ENCODE results near the gene FRMD3.

GRCh38 chr9:83403527-83404238 is 134.5 kb downstream of the FRMD3 start:
- TF ChIP-seq, protein P1, sequence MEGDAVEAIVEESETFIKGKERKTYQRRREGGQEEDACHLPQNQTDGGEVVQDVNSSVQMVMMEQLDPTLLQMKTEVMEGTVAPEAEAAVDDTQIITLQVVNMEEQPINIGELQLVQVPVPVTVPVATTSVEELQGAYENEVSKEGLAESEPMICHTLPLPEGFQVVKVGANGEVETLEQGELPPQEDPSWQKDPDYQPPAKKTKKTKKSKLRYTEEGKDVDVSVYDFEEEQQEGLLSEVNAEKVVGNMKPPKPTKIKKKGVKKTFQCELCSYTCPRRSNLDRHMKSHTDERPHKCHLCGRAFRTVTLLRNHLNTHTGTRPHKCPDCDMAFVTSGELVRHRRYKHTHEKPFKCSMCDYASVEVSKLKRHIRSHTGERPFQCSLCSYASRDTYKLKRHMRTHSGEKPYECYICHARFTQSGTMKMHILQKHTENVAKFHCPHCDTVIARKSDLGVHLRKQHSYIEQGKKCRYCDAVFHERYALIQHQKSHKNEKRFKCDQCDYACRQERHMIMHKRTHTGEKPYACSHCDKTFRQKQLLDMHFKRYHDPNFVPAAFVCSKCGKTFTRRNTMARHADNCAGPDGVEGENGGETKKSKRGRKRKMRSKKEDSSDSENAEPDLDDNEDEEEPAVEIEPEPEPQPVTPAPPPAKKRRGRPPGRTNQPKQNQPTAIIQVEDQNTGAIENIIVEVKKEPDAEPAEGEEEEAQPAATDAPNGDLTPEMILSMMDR (IDR thresholded peaks at IDR 0.05): no peak
- TF ChIP-seq POLR2A (IDR thresholded peaks at IDR 0.05) (no peak), POLR2AphosphoS5 (IDR thresholded peaks at IDR 0.05) (no peak)
